HepG2 (cell line): ENCODE data around the gene SP5. TPM values are rescaled to one million over a fixed set of nuclear protein-coding genes. Genes with fewer than 3 reads are reported as not detected.

Experiments used
- FIP1L1 ChIP-seq: fragments of 200-400 bp; formaldehyde crosslinking; IDR thresholded peaks from 2 replicates; pipeline ENCODE4 v1.6.1; 2018; ENCODE audit warnings: low read depth, mild to moderate bottlenecking, low read length, moderate library complexity, borderline replicate concordance; ENCODE audit not compliant: insufficient read depth
- MED8 ChIP-seq: sonication (generic); formaldehyde crosslinking; IDR thresholded peaks from 2 replicates; pipeline ENCODE4 v1.8.1; 2023; ENCODE audit warnings: mild to moderate bottlenecking, missing genetic modification reagents; ENCODE audit not compliant: insufficient replicate concordance
- NRL ChIP-seq: sonication (generic); formaldehyde crosslinking; IDR thresholded peaks from 2 replicates; pipeline ENCODE4 v1.5.0; 2020; ENCODE audit warnings: missing genetic modification reagents, mild to moderate bottlenecking, moderate library complexity, borderline replicate concordance
- ZNF629 ChIP-seq: sonication (generic); formaldehyde crosslinking; conservative IDR thresholded peaks from 2 replicates; pipeline ENCODE4 v1.5.0; 2020; ENCODE audit warnings: missing genetic modification reagents
- ZNF790 ChIP-seq: sonication (generic); formaldehyde crosslinking; IDR thresholded peaks from 2 replicates; pipeline ENCODE4 v1.8.0; 2022; ENCODE audit warnings: missing genetic modification reagents, mild to moderate bottlenecking, borderline replicate concordance
- polyA plus RNA-seq, 8 experiments: library from polyadenylated mRNA; depleted of rRNA in 3 of 8; stranded (reverse) in 7 of 8; unstranded in 1 of 8; fragments of >200 nt; fragmentation: Illumina TruSeq in 4 of 8; extraction: Trizol in 4 of 8; gene quantifications; 2 replicates each; pipeline versions ENCODE4 v1.2.1 to v1.2.3, GENCODE V29; 2011 to 2016; ENCODE audit warnings: low read depth in 4 of 8, missing spikeins in 1 of 8, mixed read lengths in 1 of 8; ENCODE audit not compliant: insufficient read depth in 1 of 8
- total RNA-seq, 5 experiments: library from RNA; depleted of rRNA; stranded (reverse); fragments of >200 nt; fragmentation: Illumina TruSeq; extraction: Trizol; gene quantifications; 2 replicates each; pipeline ENCODE4 v1.2.3, GENCODE V29; 2016; ENCODE audit warnings: low read depth in 1 of 5
- TF ChIP-seq, protein P1 (sequence below): sonication (generic); formaldehyde crosslinking; conservative IDR thresholded peaks from 2 replicates; pipeline ENCODE4 v1.8.0; 2022; ENCODE audit warnings: mild to moderate bottlenecking, moderate library complexity, missing genetic modification reagents
- TF ChIP-seq, protein P2 (sequence below): sonication (generic); formaldehyde crosslinking; IDR thresholded peaks from 2 replicates; pipeline ENCODE4 v1.8.1; 2023; ENCODE audit warnings: mild to moderate bottlenecking, missing genetic modification reagents
- TF ChIP-seq, protein P3 (sequence below): sonication (generic); formaldehyde crosslinking; IDR thresholded peaks from 2 replicates; pipeline ENCODE4 v1.4.0; 2020; ENCODE audit warnings: missing genetic modification reagents
- TF ChIP-seq, protein P4 (sequence below), 2 experiments: fragments of 450-650 bp in 1 of 2; sonication (generic) in 1 of 2; formaldehyde crosslinking in 1 of 2; IDR thresholded peaks; 2 replicates each; pipeline versions ENCODE4 v1.6.1 to v1.8.0; 2016 to 2022; ENCODE audit warnings: antibody characterized with exemption in 1 of 2, mild to moderate bottlenecking in 1 of 2, missing genetic modification reagents in 1 of 2
- TF ChIP-seq, protein P5 (sequence below): sonication (generic); formaldehyde crosslinking; IDR thresholded peaks from 2 replicates; pipeline ENCODE4 v1.5.1; 2020; ENCODE audit warnings: missing genetic modification reagents, mild to moderate bottlenecking, borderline replicate concordance

SP5 gene
- total and polyA plus RNA-seq, 2 of the 13 experiments (the other 11 are each of a cell fraction or from before 2014, with no cell fraction given) = 50.8 to 119 TPM

DNA sequence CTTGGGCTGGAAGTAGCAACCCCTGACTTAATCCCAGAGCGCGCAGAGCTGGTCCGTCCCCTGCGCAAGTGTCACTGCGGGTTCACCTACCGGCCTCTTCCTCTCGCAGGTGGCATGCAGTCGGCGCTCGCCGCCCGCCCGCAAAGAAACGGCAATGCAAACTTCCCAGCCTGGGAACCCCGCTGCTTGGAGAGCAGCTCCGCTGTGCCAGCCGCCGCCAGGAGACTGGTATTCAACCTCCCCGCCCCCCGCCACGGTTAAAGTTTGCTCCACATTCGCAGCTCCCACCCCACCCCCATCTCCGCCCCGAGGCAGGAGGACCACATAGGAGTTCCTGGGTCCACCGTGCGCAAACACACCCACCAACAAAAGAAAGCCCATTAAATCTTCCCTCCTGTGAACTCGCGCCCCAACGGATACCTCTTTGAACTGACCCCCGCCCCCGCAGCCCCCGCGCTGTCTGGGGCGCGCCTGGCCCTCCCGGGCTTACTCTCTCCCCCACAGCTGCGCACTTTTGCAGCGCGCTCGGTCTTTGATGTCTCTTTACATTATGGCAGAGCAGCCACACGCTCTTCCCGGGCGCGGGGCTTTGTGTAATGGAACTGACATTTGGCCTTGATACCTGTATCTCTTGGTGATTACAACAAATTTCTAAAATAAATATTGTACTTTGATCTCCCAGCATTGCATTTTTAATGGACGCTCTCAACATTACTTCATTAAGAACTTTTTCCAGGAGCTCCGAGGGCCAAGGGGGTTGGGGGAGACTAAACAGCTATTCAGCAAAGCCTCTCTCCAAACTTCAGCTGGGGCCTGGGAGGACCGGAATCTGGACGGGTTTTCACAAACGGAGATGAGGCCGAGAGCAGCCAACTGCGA lies 3.1 kb upstream of the SP5 start (continued):
- TF ChIP-seq, protein P1, sequence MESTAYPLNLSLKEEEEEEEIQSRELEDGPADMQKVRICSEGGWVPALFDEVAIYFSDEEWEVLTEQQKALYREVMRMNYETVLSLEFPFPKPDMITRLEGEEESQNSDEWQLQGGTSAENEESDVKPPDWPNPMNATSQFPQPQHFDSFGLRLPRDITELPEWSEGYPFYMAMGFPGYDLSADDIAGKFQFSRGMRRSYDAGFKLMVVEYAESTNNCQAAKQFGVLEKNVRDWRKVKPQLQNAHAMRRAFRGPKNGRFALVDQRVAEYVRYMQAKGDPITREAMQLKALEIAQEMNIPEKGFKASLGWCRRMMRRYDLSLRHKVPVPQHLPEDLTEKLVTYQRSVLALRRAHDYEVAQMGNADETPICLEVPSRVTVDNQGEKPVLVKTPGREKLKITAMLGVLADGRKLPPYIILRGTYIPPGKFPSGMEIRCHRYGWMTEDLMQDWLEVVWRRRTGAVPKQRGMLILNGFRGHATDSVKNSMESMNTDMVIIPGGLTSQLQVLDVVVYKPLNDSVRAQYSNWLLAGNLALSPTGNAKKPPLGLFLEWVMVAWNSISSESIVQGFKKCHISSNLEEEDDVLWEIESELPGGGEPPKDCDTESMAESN (CRISPR knock-in tag) = peak; percentile 86; the same call in 1 of the 2 replicates
- TF ChIP-seq NRL (CRISPR knock-in tag) (peak; percentile 73; the same call in 1 of the 2 replicates), FIP1L1 (peak; percentile 67; the same call in 1 of the 2 replicates), ZNF629 (CRISPR knock-in tag) (no peak), MED8 (CRISPR knock-in tag) (peak; percentile 99), ZNF790 (0 out of 2 replicates have a peak, but pooled peaks have one; percentile 59)
- TF ChIP-seq, protein P2, sequence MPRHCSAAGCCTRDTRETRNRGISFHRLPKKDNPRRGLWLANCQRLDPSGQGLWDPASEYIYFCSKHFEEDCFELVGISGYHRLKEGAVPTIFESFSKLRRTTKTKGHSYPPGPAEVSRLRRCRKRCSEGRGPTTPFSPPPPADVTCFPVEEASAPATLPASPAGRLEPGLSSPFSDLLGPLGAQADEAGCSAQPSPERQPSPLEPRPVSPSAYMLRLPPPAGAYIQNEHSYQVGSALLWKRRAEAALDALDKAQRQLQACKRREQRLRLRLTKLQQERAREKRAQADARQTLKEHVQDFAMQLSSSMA (CRISPR knock-in tag) = 0 out of 2 replicates have a peak, but pooled peaks have one; percentile 44
- TF ChIP-seq, protein P3, sequence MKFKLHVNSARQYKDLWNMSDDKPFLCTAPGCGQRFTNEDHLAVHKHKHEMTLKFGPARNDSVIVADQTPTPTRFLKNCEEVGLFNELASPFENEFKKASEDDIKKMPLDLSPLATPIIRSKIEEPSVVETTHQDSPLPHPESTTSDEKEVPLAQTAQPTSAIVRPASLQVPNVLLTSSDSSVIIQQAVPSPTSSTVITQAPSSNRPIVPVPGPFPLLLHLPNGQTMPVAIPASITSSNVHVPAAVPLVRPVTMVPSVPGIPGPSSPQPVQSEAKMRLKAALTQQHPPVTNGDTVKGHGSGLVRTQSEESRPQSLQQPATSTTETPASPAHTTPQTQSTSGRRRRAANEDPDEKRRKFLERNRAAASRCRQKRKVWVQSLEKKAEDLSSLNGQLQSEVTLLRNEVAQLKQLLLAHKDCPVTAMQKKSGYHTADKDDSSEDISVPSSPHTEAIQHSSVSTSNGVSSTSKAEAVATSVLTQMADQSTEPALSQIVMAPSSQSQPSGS (CRISPR knock-in tag) = peak; percentile 90
- TF ChIP-seq, protein P4, sequence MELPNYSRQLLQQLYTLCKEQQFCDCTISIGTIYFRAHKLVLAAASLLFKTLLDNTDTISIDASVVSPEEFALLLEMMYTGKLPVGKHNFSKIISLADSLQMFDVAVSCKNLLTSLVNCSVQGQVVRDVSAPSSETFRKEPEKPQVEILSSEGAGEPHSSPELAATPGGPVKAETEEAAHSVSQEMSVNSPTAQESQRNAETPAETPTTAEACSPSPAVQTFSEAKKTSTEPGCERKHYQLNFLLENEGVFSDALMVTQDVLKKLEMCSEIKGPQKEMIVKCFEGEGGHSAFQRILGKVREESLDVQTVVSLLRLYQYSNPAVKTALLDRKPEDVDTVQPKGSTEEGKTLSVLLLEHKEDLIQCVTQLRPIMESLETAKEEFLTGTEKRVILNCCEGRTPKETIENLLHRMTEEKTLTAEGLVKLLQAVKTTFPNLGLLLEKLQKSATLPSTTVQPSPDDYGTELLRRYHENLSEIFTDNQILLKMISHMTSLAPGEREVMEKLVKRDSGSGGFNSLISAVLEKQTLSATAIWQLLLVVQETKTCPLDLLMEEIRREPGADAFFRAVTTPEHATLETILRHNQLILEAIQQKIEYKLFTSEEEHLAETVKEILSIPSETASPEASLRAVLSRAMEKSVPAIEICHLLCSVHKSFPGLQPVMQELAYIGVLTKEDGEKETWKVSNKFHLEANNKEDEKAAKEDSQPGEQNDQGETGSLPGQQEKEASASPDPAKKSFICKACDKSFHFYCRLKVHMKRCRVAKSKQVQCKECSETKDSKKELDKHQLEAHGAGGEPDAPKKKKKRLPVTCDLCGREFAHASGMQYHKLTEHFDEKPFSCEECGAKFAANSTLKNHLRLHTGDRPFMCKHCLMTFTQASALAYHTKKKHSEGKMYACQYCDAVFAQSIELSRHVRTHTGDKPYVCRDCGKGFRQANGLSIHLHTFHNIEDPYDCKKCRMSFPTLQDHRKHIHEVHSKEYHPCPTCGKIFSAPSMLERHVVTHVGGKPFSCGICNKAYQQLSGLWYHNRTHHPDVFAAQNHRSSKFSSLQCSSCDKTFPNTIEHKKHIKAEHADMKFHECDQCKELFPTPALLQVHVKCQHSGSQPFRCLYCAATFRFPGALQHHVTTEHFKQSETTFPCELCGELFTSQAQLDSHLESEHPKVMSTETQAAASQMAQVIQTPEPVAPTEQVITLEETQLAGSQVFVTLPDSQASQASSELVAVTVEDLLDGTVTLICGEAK (IDR thresholded peaks at IDR 0.05) = no peak
- TF ChIP-seq, protein P4 (CRISPR knock-in tag; IDR thresholded peaks at IDR 0.05) = peak; percentile 58; the same call in 1 of the 2 replicates
- TF ChIP-seq, protein P5, sequence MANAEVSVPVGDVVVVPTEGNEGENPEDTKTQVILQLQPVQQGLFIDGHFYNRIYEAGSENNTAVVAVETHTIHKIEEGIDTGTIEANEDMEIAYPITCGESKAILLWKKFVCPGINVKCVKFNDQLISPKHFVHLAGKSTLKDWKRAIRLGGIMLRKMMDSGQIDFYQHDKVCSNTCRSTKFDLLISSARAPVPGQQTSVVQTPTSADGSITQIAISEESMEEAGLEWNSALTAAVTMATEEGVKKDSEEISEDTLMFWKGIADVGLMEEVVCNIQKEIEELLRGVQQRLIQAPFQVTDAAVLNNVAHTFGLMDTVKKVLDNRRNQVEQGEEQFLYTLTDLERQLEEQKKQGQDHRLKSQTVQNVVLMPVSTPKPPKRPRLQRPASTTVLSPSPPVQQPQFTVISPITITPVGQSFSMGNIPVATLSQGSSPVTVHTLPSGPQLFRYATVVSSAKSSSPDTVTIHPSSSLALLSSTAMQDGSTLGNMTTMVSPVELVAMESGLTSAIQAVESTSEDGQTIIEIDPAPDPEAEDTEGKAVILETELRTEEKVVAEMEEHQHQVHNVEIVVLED (CRISPR knock-in tag) = peak; percentile 62
